ENCODE results near the gene LPAR3. TPM values are rescaled to one million over a fixed set of nuclear protein-coding genes. Genes with fewer than 3 reads are reported as not detected.

Gene LPAR3
- total RNA-seq, 5 donors from 2014 or later (not counting 1 experiment from before 2014, with no cell fraction given), result 0.75 to 7.0 (median 2.9) TPM

- Histone ChIP-seq H3K9me3 (no peaks in the 10 kb centered on the region), H3K27ac (ENCODE audit: low read length) (no peak overlapping the region), H3K4me3 (ENCODE audit: control insufficient read depth in 1 of 2, extremely low read depth in 1 of 2, low read length in 1 of 2) (no peak overlapping the region), H3K27me3 (replicated peaks in 1 of 2; ENCODE audit: control insufficient read depth in 2 of 2, extremely low read depth in 1 of 2, insufficient read depth in 2 of 2, low read length in 1 of 2) (no peaks in the 10 kb centered on the region), H3K4me1 (ENCODE audit: control insufficient read depth in 1 of 2, extremely low read depth in 1 of 2, insufficient read depth in 2 of 2, low read length in 2 of 2) (no peaks in the 10 kb centered on the region), H3K36me3 (ENCODE audit: control insufficient read depth in 2 of 2, extremely low read depth in 1 of 2, insufficient read depth in 1 of 2, low read length in 1 of 2) (no peaks in the 10 kb centered on the region)
- Mint-ChIP-seq H3K4me1 (peaks cover 0 to 14% (median 0%) of the 10 kb centered on the region in 3 donors), H3K27me3 (peaks cover 4 to 7% of the 10 kb centered on the region in 2 donors), H3K36me3 (no peaks in the 10 kb centered on the region), H3K27ac (peak overlapping the region in 1 of 2 donors; percentile 34), H3K4me3 (no peak overlapping the region), H3K9me3 (peaks cover 0 to 4% (median 3%) of the 10 kb centered on the region in 3 donors)
- ChIA-PET POLR2A (interaction anchor here in 1 of 2 donors (0.5 kb wide), 1 partner anchor 616 kb away, joined by 4 read pairs; no protein-coding TSS in a partner anchor), CTCF (no interaction called here)
- ATAC-seq (replicated peaks in 1 of 4) (no peak), DNase-seq (no peak)
- WGBS (ENCODE audit: insufficient coverage), result no CpG with 5 or more reads among the region's 1 CpG
Observed at GRCh38 chr1:84834419-84835064, 58.5 kb downstream of the LPAR3 start.

- 100% methylated on average over 1 of the region's 4 CpGs for WGBS (ENCODE audit: insufficient coverage)
- H3K4me1 ChIP-seq (ENCODE audit: control insufficient read depth in 1 of 2, extremely low read depth in 1 of 2, insufficient read depth in 2 of 2, low read length in 2 of 2), result no peaks in the 10 kb centered on the region
- no peak overlapping the region for H3K4me3 ChIP-seq (ENCODE audit: control insufficient read depth in 1 of 2, extremely low read depth in 1 of 2, low read length in 1 of 2)
- H3K4me3 Mint-ChIP-seq, result no peak overlapping the region
- H3K4me1 Mint-ChIP-seq, result peaks cover 0 to 6% (median 0%) of the 10 kb centered on the region in 3 donors
- peaks cover 0 to 3% (median 0%) of the 10 kb centered on the region in 3 donors for H3K9me3 Mint-ChIP-seq
- DNase-seq (no peak), ATAC-seq (replicated peaks in 1 of 4) (no peak)
- no peaks in the 10 kb centered on the region for H3K36me3 ChIP-seq (ENCODE audit: control insufficient read depth in 2 of 2, extremely low read depth in 1 of 2, insufficient read depth in 1 of 2, low read length in 1 of 2)
- no peaks in the 10 kb centered on the region for H3K9me3 ChIP-seq
- ChIA-PET CTCF (no interaction called here), POLR2A (no interaction called here)
- H3K27ac Mint-ChIP-seq, result no peak overlapping the region
- peaks cover 4 to 5% of the 10 kb centered on the region in 2 donors for H3K27me3 Mint-ChIP-seq
- no peak overlapping the region for H3K27ac ChIP-seq (ENCODE audit: low read length)
- no peaks in the 10 kb centered on the region for H3K27me3 ChIP-seq (replicated peaks in 1 of 2; ENCODE audit: control insufficient read depth in 2 of 2, extremely low read depth in 1 of 2, insufficient read depth in 2 of 2, low read length in 1 of 2)
- no peaks in the 10 kb centered on the region for H3K36me3 Mint-ChIP-seq
Observed at GRCh38 chr1:84833194-84833593, 59.8 kb downstream of the LPAR3 start.

GRCh38 chr1:84830136-84830535 is 62.9 kb downstream of the LPAR3 start:
- DNase-seq (no peak), ATAC-seq (replicated peaks in 1 of 4) (no peak)
- Histone ChIP-seq H3K36me3 (ENCODE audit: control insufficient read depth in 2 of 2, extremely low read depth in 1 of 2, insufficient read depth in 1 of 2, low read length in 1 of 2) (no peaks in the 10 kb centered on the region), H3K4me3 (ENCODE audit: control insufficient read depth in 1 of 2, extremely low read depth in 1 of 2, low read length in 1 of 2) (no peak overlapping the region), H3K4me1 (ENCODE audit: control insufficient read depth in 1 of 2, extremely low read depth in 1 of 2, insufficient read depth in 2 of 2, low read length in 2 of 2) (no peaks in the 10 kb centered on the region), H3K9me3 (no peaks in the 10 kb centered on the region), H3K27me3 (replicated peaks in 1 of 2; ENCODE audit: control insufficient read depth in 2 of 2, extremely low read depth in 1 of 2, insufficient read depth in 2 of 2, low read length in 1 of 2) (no peaks in the 10 kb centered on the region), H3K27ac (ENCODE audit: low read length) (no peak overlapping the region)
- Mint-ChIP-seq H3K36me3 (no peaks in the 10 kb centered on the region), H3K9me3 (peaks cover 0 to 3% (median 0%) of the 10 kb centered on the region in 3 donors), H3K4me3 (no peak overlapping the region), H3K27me3 (peaks cover 4 to 5% of the 10 kb centered on the region in 2 donors), H3K4me1 (peaks cover 0 to 3% (median 0%) of the 10 kb centered on the region in 3 donors), H3K27ac (no peak overlapping the region)
- ChIA-PET POLR2A (no interaction called here), CTCF (no interaction called here)
- WGBS (ENCODE audit: insufficient coverage), result 85% methylated on average over 3 of the region's 5 CpGs

- ChIA-PET CTCF (no interaction called here), POLR2A (interaction anchor here in 1 of 2 donors (0.6 kb wide), 1 partner anchor 911 kb away, joined by 4 read pairs; no protein-coding TSS in a partner anchor)
- Histone ChIP-seq H3K4me3 (ENCODE audit: control insufficient read depth in 1 of 2, extremely low read depth in 1 of 2, low read length in 1 of 2) (no peak overlapping the region), H3K4me1 (ENCODE audit: control insufficient read depth in 1 of 2, extremely low read depth in 1 of 2, insufficient read depth in 2 of 2, low read length in 2 of 2) (no peaks in the 10 kb centered on the region), H3K9me3 (no peaks in the 10 kb centered on the region), H3K27me3 (replicated peaks in 1 of 2; ENCODE audit: control insufficient read depth in 2 of 2, extremely low read depth in 1 of 2, insufficient read depth in 2 of 2, low read length in 1 of 2) (no peaks in the 10 kb centered on the region), H3K36me3 (ENCODE audit: control insufficient read depth in 2 of 2, extremely low read depth in 1 of 2, insufficient read depth in 1 of 2, low read length in 1 of 2) (no peaks in the 10 kb centered on the region), H3K27ac (ENCODE audit: low read length) (no peak overlapping the region)
- Mint-ChIP-seq H3K27ac (no peak overlapping the region), H3K27me3 (peaks cover 4 to 5% of the 10 kb centered on the region in 2 donors), H3K36me3 (no peaks in the 10 kb centered on the region), H3K9me3 (peaks cover 0 to 3% (median 0%) of the 10 kb centered on the region in 3 donors), H3K4me1 (no peaks in the 10 kb centered on the region), H3K4me3 (no peak overlapping the region)
- no CpG with 5 or more reads among the region's 3 CpGs for whole genome bisulfite sequencing (ENCODE audit: insufficient coverage)
- no peak for DNase-seq
- no peak for ATAC-seq (replicated peaks in 1 of 4)
Observed at GRCh38 chr1:84827976-84828375, 65.0 kb downstream of the LPAR3 start.

GRCh38 chr1:84827555-84827954 is 65.5 kb downstream of the LPAR3 start:
- Mint-ChIP-seq H3K27ac (no peak overlapping the region), H3K4me3 (no peak overlapping the region), H3K9me3 (peaks cover 0 to 3% (median 0%) of the 10 kb centered on the region in 3 donors), H3K36me3 (no peaks in the 10 kb centered on the region), H3K4me1 (no peaks in the 10 kb centered on the region), H3K27me3 (peaks cover 4 to 5% of the 10 kb centered on the region in 2 donors)
- Histone ChIP-seq H3K27ac (ENCODE audit: low read length) (no peak overlapping the region), H3K4me1 (ENCODE audit: control insufficient read depth in 1 of 2, extremely low read depth in 1 of 2, insufficient read depth in 2 of 2, low read length in 2 of 2) (no peaks in the 10 kb centered on the region), H3K9me3 (no peaks in the 10 kb centered on the region), H3K36me3 (ENCODE audit: control insufficient read depth in 2 of 2, extremely low read depth in 1 of 2, insufficient read depth in 1 of 2, low read length in 1 of 2) (no peaks in the 10 kb centered on the region), H3K4me3 (ENCODE audit: control insufficient read depth in 1 of 2, extremely low read depth in 1 of 2, low read length in 1 of 2) (no peak overlapping the region), H3K27me3 (replicated peaks in 1 of 2; ENCODE audit: control insufficient read depth in 2 of 2, extremely low read depth in 1 of 2, insufficient read depth in 2 of 2, low read length in 1 of 2) (no peaks in the 10 kb centered on the region)
- DNase-seq, result no peak
- ChIA-PET POLR2A (interaction anchor here in 1 of 2 donors (0.6 kb wide), 1 partner anchor 911 kb away, joined by 4 read pairs; no protein-coding TSS in a partner anchor), CTCF (no interaction called here)
- 74% methylated on average over 3 of the region's 3 CpGs for WGBS (ENCODE audit: insufficient coverage)
- no peak for ATAC-seq (replicated peaks in 1 of 4)

- no peak overlapping the region for H3K27ac ChIP-seq (ENCODE audit: low read length)
- H3K4me3 ChIP-seq (ENCODE audit: control insufficient read depth in 1 of 2, extremely low read depth in 1 of 2, low read length in 1 of 2), result no peak overlapping the region
- Mint-ChIP-seq H3K9me3 (peaks cover 0 to under 1% (median 0%) of the 10 kb centered on the region in 3 donors), H3K4me1 (peaks cover 0 to 6% (median 0%) of the 10 kb centered on the region in 3 donors), H3K4me3 (no peak overlapping the region), H3K27ac (no peak overlapping the region), H3K27me3 (peaks cover 0 to 5% of the 10 kb centered on the region in 2 donors), H3K36me3 (no peaks in the 10 kb centered on the region)
- H3K9me3 ChIP-seq, result no peaks in the 10 kb centered on the region
- ATAC-seq (replicated peaks in 1 of 4) (no peak), DNase-seq (no peak)
- CTCF ChIA-PET, result no interaction called here
- H3K27me3 ChIP-seq (replicated peaks in 1 of 2; ENCODE audit: control insufficient read depth in 2 of 2, extremely low read depth in 1 of 2, insufficient read depth in 2 of 2, low read length in 1 of 2), result no peaks in the 10 kb centered on the region
- H3K4me1 ChIP-seq (ENCODE audit: control insufficient read depth in 1 of 2, extremely low read depth in 1 of 2, insufficient read depth in 2 of 2, low read length in 2 of 2), result no peaks in the 10 kb centered on the region
- no peaks in the 10 kb centered on the region for H3K36me3 ChIP-seq (ENCODE audit: control insufficient read depth in 2 of 2, extremely low read depth in 1 of 2, insufficient read depth in 1 of 2, low read length in 1 of 2)
- whole genome bisulfite sequencing (ENCODE audit: insufficient coverage), result 88% methylated on average over 1 of the region's 3 CpGs
- POLR2A ChIA-PET, result interaction anchor here in 1 of 2 donors (0.6 kb wide), 1 partner anchor 403 kb away, joined by 11 read pairs; no protein-coding TSS in a partner anchor
Observed at GRCh38 chr1:84825161-84825560, 67.8 kb downstream of the LPAR3 start.

Data from T-cell (primary cell).